H1 (cell line): ENCODE results near the gene TMEM245. TPM values are rescaled to one million over a fixed set of nuclear protein-coding genes. Genes with fewer than 3 reads are reported as not detected.

Experiments
- CTCF ChIA-PET: fragments of 300-600 bp; sonication (Branson Sonifier 250); formaldehyde crosslinking; loops from one replicate; lab custom pipeline; 2021; ENCODE audit not compliant: partially characterized antibody; lab: Charles Lee
- POLR2A ChIA-PET: fragments of 300-600 bp; sonication (Branson Sonifier 250); formaldehyde crosslinking; loops from one replicate; lab custom pipeline; 2021; ENCODE audit warnings: inconsistent platforms; ENCODE audit not compliant: partially characterized antibody; lab: Charles Lee
- DNase-seq, 2 experiments: peaks; one replicate each; pipeline versions ENCODE4 v3.0.0 to v3.0.0-alpha.2; 2010 to 2022; ENCODE audit warnings: low spot score in 2 of 2, low read depth in 1 of 2, mixed read lengths in 1 of 2
- FAIRE-seq: peaks from 2 replicates; lab custom pipeline; 2011; peaks lifted over from hg19 to GRCh38; lab: Jason Lieb, UNC
- H2AFZ ChIP-seq: 2 replicates; pipeline ENCODE4 v1.8.1; 2012; ENCODE audit warnings: low read length, inconsistent platforms
- H2AK5ac ChIP-seq: 2 replicates; pipeline ENCODE4 v1.6.1; 2013; ENCODE audit warnings: low read depth, low read length
- H2BK120ac ChIP-seq: replicated peaks from 2 replicates; pipeline ENCODE3; 2013; ENCODE audit warnings: low read depth, low read length, inconsistent platforms
- H2BK12ac ChIP-seq: 2 replicates; pipeline ENCODE4 v1.6.1; 2013; ENCODE audit warnings: low read depth, low read length
- H2BK15ac ChIP-seq: 2 replicates; pipeline ENCODE4 v1.6.1; 2013; ENCODE audit warnings: low read length
- H2BK20ac ChIP-seq: 2 replicates; pipeline ENCODE4 v1.6.1; 2013; ENCODE audit warnings: low read length
- H2BK5ac ChIP-seq: 2 replicates; pipeline ENCODE4 v1.6.1; 2013; ENCODE audit warnings: low read depth, low read length
- H3K14ac ChIP-seq: 2 replicates; pipeline ENCODE4 v1.6.1; 2013; ENCODE audit warnings: inconsistent platforms; ENCODE audit not compliant: insufficient read length
- H3K18ac ChIP-seq: 2 replicates; pipeline ENCODE4 v1.6.1; 2013; ENCODE audit warnings: low read length; ENCODE audit errors: extremely low read depth
- H3K23ac ChIP-seq: 2 replicates; pipeline ENCODE4 v1.6.1; 2013; ENCODE audit warnings: inconsistent platforms; ENCODE audit not compliant: insufficient read length
- H3K23me2 ChIP-seq: 2 replicates; pipeline ENCODE4 v1.6.1; 2013; ENCODE audit warnings: low read depth, low read length
- H3K27ac ChIP-seq: 2 replicates; pipeline ENCODE4 v1.6.1; 2011; ENCODE audit warnings: low read depth, low read length, inconsistent platforms
- H3K27me3 ChIP-seq, 4 experiments: replicated peaks in 1 of 4; 1 replicate in 1 of 4; 2 replicates in 3 of 4; pipeline versions ENCODE4 v1.6.1 to v1.8.1; 2011 to 2013; ENCODE audit warnings: low read length in 3 of 4, mild to moderate bottlenecking in 3 of 4, inconsistent platforms in 2 of 4, mixed read lengths in 2 of 4, moderate library complexity in 1 of 4; ENCODE audit not compliant: control insufficient read depth in 3 of 4, insufficient read depth in 3 of 4; ENCODE audit errors: extremely low read depth in 1 of 4
- H3K36me3 ChIP-seq, 4 experiments: 2 replicates each; pipeline versions ENCODE4 v1.6.1 to v1.8.1; 2011 to 2013; ENCODE audit warnings: mild to moderate bottlenecking in 4 of 4, low read length in 3 of 4, moderate library complexity in 2 of 4, control low read depth in 1 of 4, inconsistent platforms in 1 of 4; ENCODE audit not compliant: insufficient read depth in 4 of 4, control insufficient read depth in 2 of 4
- H3K4ac ChIP-seq: replicated peaks from 2 replicates; pipeline ENCODE3; 2013; ENCODE audit warnings: low read length, low read depth, mixed read lengths, inconsistent platforms; ENCODE audit not compliant: insufficient read length
- H3K4me1 ChIP-seq, 4 experiments: replicated peaks in 1 of 4; 1 replicate in 1 of 4; 2 replicates in 3 of 4; pipeline versions ENCODE4 v1.6.1 to v1.8.1; 2011 to 2013; ENCODE audit warnings: low read length in 3 of 4, inconsistent platforms in 2 of 4, mixed read lengths in 1 of 4; ENCODE audit not compliant: insufficient read depth in 4 of 4, control insufficient read depth in 3 of 4
- H3K4me2 ChIP-seq, 2 experiments: 2 replicates each; pipeline versions ENCODE4 v1.6.1 to v1.8.1; 2011 to 2013; ENCODE audit warnings: low read depth in 2 of 2, low read length in 2 of 2, control low read depth in 1 of 2, inconsistent platforms in 1 of 2, mild to moderate bottlenecking in 1 of 2; ENCODE audit not compliant: insufficient read depth in 1 of 2
- H3K4me3 ChIP-seq, 4 experiments: fragments of 200-600, 300-600 bp in 1 of 4; sonication (generic), shearing (Covaris generic), sonication (Bioruptor Twin) in 1 of 4; 2 replicates each; pipeline versions ENCODE4 v1.5.1 to v1.8.1; 2011 to 2016; ENCODE audit warnings: low read length in 4 of 4, low read depth in 3 of 4, control low read depth in 2 of 4, inconsistent platforms in 2 of 4, mild to moderate bottlenecking in 2 of 4, mixed read lengths in 1 of 4, moderate library complexity in 1 of 4; ENCODE audit not compliant: insufficient read depth in 2 of 4; ENCODE audit errors: extremely low read depth in 1 of 4
- H3K56ac ChIP-seq: replicated peaks from 2 replicates; pipeline ENCODE3; 2013; ENCODE audit warnings: low read depth, mild to moderate bottlenecking, mixed read lengths, low read length, inconsistent platforms; ENCODE audit not compliant: insufficient read length
- H3K79me1 ChIP-seq: 2 replicates; pipeline ENCODE4 v1.6.1; 2013; ENCODE audit warnings: low read depth, low read length, control low read depth
- H3K79me2 ChIP-seq, 2 experiments: 2 replicates each; pipeline versions ENCODE4 v1.6.1 to v1.8.1; 2012 to 2013; ENCODE audit warnings: low read length in 2 of 2, mild to moderate bottlenecking in 2 of 2, inconsistent platforms in 1 of 2; ENCODE audit not compliant: insufficient read depth in 2 of 2, control insufficient read depth in 1 of 2
- H3K9ac ChIP-seq, 4 experiments: replicated peaks in 1 of 4; 1 replicate in 1 of 4; 2 replicates in 3 of 4; pipeline versions ENCODE4 v1.6.1 to v1.8.1; 2011 to 2013; ENCODE audit warnings: low read depth in 3 of 4, low read length in 3 of 4, control low read depth in 2 of 4, mild to moderate bottlenecking in 2 of 4, moderate library complexity in 2 of 4, inconsistent platforms in 1 of 4; ENCODE audit errors: extremely low read depth in 1 of 4
- H3K9me3 ChIP-seq, 2 experiments: 2 replicates each; pipeline versions ENCODE4 v1.6.1 to v1.8.1; 2012 to 2013; ENCODE audit warnings: mild to moderate bottlenecking in 2 of 2, moderate library complexity in 2 of 2, control low read depth in 1 of 2, inconsistent platforms in 1 of 2, low read depth in 1 of 2, low read length in 1 of 2, mixed read lengths in 1 of 2; ENCODE audit not compliant: insufficient read depth in 2 of 2
- H4K20me1 ChIP-seq, 2 experiments: replicated peaks in 1 of 2; 2 replicates each; pipeline versions ENCODE3 to v1.8.1; 2011 to 2013; ENCODE audit warnings: inconsistent platforms in 2 of 2, low read length in 2 of 2, mild to moderate bottlenecking in 1 of 2; ENCODE audit not compliant: insufficient read depth in 2 of 2, control insufficient read depth in 1 of 2
- H4K5ac ChIP-seq: 2 replicates; pipeline ENCODE4 v1.6.1; 2013; ENCODE audit warnings: low read length, low read depth, mixed read lengths, inconsistent platforms; ENCODE audit not compliant: insufficient read length
- H4K8ac ChIP-seq: 2 replicates; pipeline ENCODE4 v1.8.0; 2013; ENCODE audit warnings: mild to moderate bottlenecking, moderate library complexity, low read length, inconsistent platforms; ENCODE audit not compliant: insufficient read depth; ENCODE audit errors: extremely low read depth
- H4K91ac ChIP-seq: replicated peaks from 2 replicates; pipeline ENCODE3; 2013; ENCODE audit warnings: low read length, mixed read lengths, inconsistent platforms; ENCODE audit not compliant: insufficient read length
- BACH1 ChIP-seq: IDR thresholded peaks from 2 replicates; pipeline ENCODE4 v1.6.1; 2012; ENCODE audit warnings: low read length, improper control_type of control experiment
- CHD2 ChIP-seq: IDR thresholded peaks from 2 replicates; pipeline ENCODE4 v1.6.1; 2012; ENCODE audit warnings: low read length, improper control_type of control experiment
- CTBP2 ChIP-seq: IDR thresholded peaks from 2 replicates; pipeline ENCODE4 v1.7.0; 2011; ENCODE audit warnings: borderline replicate concordance, mild to moderate bottlenecking, moderate library complexity, mixed read lengths, low read length; ENCODE audit not compliant: insufficient read depth, insufficient read length
- GTF2F1 ChIP-seq: IDR thresholded peaks from 2 replicates; pipeline ENCODE4 v1.6.1; 2012; ENCODE audit warnings: low read depth, low read length, improper control_type of control experiment, borderline replicate concordance
- NANOG ChIP-seq: IDR thresholded peaks from 2 replicates; pipeline ENCODE4 v1.6.1; 2011; ENCODE audit warnings: low read length, low read depth, mild to moderate bottlenecking, inconsistent platforms; ENCODE audit not compliant: insufficient read depth, poor library complexity, severe bottlenecking
- NRF1 ChIP-seq: IDR thresholded peaks from 2 replicates; pipeline ENCODE4 v1.6.1; 2011; ENCODE audit warnings: mild to moderate bottlenecking, low read depth, low read length, improper control_type of control experiment
- SIRT6 ChIP-seq: IDR thresholded peaks from one replicate; pipeline ENCODE4 v1.7.1; 2012; ENCODE audit warnings: low read length, inconsistent platforms
- WGBS, 2 experiments: shearing (Covaris generic) in 1 of 2; methylation state at CpG; one replicate each; pipeline versions ENCODE4 v1.1.6 to v1.1.7; 2013 to 2015; ENCODE audit warnings: low lambda C conversion rate in 2 of 2, mixed read lengths in 2 of 2, inconsistent platforms in 1 of 2, low coverage in 1 of 2, missing lambda C conversion rate in 1 of 2; ENCODE audit not compliant: insufficient replicate concordance in 2 of 2, insufficient coverage in 1 of 2, insufficient read length in 1 of 2; ENCODE audit errors: extremely low coverage in 1 of 2, missing lambda C conversion rate in 1 of 2; 5-methylcytosine and 5-hydroxymethylcytosine counted together
- polyA plus RNA-seq, 7 experiments: library from polyadenylated mRNA; depleted of rRNA in 3 of 7; stranded (reverse) in 5 of 7; unstranded in 2 of 7; fragments of >200 nt in 5 of 7; fragments of 200-250 nt in 2 of 7; gene quantifications; 1 replicate in 5 of 7; 2 replicates in 1 of 7; 4 replicates in 1 of 7; pipeline versions ENCODE4 v1.2.1 to v1.2.3, GENCODE V29; 2011 to 2013; ENCODE audit warnings: missing spikeins in 2 of 7, mixed read lengths in 2 of 7
- total RNA-seq: library from RNA; stranded (reverse); fragmentation: NEBNext Ultra II Directional; extraction: Animal tissue kit (Norgen Biotek cat#: 25700); gene quantifications from 2 replicates; pipeline ENCODE4 v1.2.1, GENCODE V29; 2021

The TMEM245 gene
- total and polyA plus RNA-seq, 2 of the 8 experiments (the other 6 are each of a cell fraction or from before 2014, with no cell fraction given): 44.3 to 45.8 TPM

- Histone ChIP-seq H2AFZ (no peak overlapping the region), H3K18ac (no peak overlapping the region), H2BK120ac (no peak overlapping the region), H3K9ac (no peak overlapping the region), H2BK12ac (no peak overlapping the region), H3K27me3 (0 out of 7 replicates have a peak, but pooled peaks cover 0 to 2% (median 0%) of the 10 kb centered on the region in 4 experiments), H2AK5ac (no peak overlapping the region), H3K4me2 (no peak overlapping the region), H3K36me3 (no peaks in the 10 kb centered on the region), H3K4ac (no peak overlapping the region), H4K91ac (no peak overlapping the region), H3K27ac (no peak overlapping the region), H2BK5ac (no peak overlapping the region), H3K23me2 (no peaks in the 10 kb centered on the region), H3K4me3 (no peak overlapping the region), H4K5ac (no peak overlapping the region), H4K8ac (no peak overlapping the region), H3K9me3 (peaks cover 14 to 16% of the 10 kb centered on the region in 2 experiments), H3K23ac (no peak overlapping the region), H3K79me1 (no peaks in the 10 kb centered on the region), H3K56ac (no peak overlapping the region), H2BK20ac (no peak overlapping the region), H4K20me1 (no peaks in the 10 kb centered on the region), H3K4me1 (no peaks in the 10 kb centered on the region), H3K14ac (no peak overlapping the region), H3K79me2 (no peaks in the 10 kb centered on the region), H2BK15ac (no peak overlapping the region)
- CTCF ChIA-PET: interaction anchor here (0.6 to 0.9 kb wide), 2 partner anchors 20 to 857 kb away, joined by 3 read pairs; no protein-coding TSS in a partner anchor
- no peak for DNase-seq
- POLR2A ChIA-PET: no interaction called here
- TF ChIP-seq BACH1 (no peak), CHD2 (no peak), NANOG (no peak), SIRT6 (no peak), NRF1 (no peak), GTF2F1 (no peak), CTBP2 (no peak)
- 92% methylated on average over 4 of the region's 4 CpGs; no CpG with 5 or more reads in 1 of the 2 experiments for WGBS, 2 experiments
- FAIRE-seq: no peak
These were observed 30.0 kb upstream of the TMEM245 start for GRCh38 chr9:109149722-109150121.
